ENCODE measurements around the gene OTX2.

The OTX2 gene

DNA sequence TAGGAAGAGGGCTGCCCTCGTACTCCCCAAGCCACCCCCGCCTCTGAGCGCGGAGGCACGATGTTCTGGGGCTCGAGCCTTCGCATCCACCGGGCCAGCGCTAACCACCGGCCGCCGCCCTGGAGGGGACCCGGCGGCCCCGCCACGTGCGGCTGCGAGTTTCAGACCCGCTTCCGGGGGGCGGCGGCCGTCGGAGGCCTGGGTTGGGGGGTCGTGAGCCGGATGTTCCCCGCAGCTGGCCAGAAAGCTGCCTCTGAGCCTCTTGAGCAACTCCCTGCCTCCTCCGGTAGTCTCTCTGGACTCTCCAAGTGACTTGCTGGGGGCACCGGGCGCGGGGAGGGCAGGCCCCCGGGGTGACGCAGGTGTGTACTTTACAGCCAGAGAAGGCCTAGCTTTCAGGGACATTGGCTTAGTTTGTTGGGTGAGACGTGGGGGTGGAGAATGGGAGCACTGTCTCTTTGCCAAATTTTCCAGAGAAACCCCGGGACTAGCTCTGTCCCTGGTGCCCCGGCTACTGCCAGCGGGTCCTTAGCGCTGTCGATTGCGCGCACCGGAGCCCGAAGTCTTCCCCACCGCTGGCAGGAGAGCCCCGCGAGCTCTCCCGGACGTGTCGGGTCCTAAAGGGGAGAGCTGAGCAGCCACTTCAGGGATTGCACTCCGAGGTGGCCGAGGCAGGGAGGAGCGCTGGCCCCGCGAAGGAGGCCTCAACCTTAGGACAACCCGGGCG, 15.6 kb downstream of the OTX2 start:
- DNase-seq = no peak

DNA sequence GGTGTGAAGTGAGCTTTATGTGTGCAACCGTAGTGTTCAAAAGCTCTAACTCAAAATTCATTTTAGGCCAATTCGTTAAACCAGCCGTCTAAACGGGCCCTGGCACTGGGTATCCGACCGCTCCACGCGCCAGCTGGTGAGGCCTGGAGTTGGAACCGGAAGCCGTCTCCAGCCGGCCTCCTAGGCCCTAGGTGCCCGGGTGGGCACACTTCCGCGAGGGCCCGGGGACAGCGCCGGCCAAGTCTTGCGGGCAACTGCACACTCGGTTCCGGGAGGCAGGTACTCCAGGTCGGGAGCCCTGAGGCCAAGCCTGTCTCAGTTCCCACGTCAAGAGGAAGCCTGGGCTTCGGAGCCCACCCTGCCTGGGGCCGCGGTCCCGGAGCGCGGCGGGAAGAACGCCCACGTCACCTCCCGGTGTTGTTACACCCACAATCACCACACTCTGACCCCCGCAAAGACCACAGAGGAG, 16.2 kb downstream of the OTX2 start:
- no peak for DNase-seq

DNA sequence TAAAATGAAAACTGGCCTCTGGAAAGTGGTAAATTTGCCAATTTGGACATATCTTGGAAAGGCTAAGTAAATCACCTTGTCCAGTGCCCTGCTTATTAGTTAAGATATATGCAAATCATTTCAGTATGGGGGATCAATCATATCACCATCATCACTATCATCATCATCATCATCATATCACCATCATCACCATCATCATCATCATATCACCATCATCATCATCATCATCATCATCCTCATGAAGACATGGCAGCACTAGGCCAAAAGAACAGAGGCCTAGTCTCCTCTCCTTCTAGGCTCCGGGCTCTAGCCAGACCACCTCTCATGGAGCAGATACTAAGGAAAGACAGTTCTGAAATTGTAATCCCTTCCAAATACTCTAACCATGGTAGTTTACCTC, 20.3 kb downstream of the OTX2 start:
- no peak for DNase-seq

DNA sequence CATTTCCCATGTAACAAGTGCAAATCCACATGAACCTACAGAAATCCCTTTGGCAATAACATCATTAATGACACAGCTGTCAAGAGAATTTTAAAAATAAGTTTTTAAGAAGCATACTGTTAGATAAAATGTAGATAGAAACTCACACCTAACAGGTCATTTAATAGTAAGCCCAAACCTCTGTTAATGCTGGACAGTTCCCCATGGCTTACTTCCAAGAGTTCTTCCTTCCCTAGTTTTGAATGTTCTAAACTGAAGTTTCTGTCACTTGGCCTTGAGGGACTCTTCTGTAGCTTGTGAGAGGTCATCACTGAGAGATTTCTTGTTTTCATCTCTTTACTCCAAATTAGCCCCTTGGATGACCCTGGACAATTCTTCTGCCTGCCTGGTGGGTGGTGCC, 22.7 kb downstream of the OTX2 start:
- no peak for DNase-seq

DNA sequence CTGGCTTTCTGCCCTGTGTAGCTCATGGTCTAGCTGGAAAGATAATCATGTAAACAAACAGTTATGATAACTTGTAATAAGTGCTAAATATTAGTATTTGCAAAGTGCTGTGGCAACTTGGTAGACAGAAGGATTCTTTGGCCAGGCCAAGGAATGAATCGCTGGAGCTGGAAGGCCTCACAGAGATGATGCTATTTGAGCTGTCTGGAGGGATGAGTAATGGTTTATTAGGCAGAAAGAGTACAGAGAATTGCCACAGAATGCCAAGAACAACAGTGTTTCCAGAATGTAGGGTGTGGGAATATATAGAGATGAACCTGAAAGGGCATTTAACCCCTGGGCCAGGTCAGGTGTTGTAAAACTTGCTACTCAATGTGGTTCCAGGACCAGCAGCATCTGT, 27.6 kb downstream of the OTX2 start:
- no peak for DNase-seq

DNA sequence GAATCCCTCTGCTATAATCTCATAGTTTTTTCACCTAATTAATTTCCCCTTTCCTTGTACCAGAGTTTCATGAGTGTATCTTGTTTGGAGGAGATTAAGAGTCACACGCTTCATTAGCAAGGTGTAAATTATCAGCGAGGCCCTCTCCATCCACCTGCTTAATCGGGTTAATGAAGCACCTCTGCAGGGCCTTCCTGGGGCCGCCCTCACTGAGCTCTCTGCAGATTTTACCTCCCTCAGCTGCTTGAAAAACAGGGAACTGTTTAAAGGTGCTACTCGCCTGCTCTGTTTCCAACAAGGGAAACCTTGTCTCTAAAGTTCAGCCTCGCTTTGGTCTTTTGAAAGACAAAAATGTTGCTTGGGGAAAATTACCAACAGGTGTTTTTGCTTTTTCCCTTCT, 35.8 kb downstream of the OTX2 start:
- DNase-seq = no peak

DNA sequence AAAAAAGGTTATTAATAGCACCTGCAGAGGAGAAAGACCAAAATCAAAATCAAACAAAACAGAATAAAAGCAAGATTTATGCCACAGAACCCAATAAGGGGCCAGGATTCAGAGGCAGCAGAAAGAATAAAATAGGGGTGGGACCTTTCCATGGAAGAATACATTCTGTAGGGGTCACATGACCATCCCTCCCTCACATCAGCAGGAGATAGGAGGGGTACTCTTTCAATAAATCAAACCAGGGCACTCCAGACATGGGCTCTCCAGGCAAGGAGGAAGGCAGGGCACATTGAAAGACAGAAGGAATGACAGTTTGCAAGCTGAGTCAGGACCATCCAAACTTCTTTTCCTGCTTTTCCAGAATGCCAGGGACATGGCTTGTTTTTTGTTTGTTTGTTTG, 39.8 kb downstream of the OTX2 start:
- no peak for DNase-seq

DNA sequence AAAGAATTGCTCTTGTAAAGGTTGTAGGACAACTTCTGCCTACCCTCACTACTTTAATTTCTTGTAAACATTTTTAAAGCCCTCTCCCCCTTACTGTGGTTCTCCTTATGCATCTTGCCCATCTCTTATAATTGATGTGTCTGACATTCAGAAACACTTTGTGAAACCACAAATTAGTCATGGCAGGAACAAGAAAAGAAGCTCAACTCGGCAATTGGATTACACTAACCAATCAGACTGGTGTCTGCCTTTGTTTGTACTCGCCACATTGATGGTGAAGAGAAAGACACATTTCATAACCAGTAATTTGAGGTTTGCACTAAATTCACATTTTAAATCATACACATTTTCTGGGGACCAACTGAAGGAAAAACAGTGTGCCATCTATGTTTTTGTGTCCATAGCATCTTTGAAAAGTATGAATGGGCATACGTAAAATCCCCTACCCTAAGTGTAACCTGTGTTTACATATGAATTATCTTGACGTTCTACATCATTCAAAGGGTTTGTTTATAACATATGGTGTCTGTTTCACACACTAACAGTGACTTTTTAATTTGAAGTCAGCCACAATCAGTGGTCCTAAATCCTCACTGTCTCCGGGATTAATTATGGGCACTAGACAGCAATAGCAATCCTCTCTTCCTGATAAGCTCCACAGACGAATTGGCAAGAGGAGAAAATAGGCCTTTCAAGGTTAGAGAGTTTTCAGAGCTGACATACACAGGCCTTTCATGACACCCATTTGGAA, 49.9 kb downstream of the OTX2 start:
- no peak for DNase-seq

DNA sequence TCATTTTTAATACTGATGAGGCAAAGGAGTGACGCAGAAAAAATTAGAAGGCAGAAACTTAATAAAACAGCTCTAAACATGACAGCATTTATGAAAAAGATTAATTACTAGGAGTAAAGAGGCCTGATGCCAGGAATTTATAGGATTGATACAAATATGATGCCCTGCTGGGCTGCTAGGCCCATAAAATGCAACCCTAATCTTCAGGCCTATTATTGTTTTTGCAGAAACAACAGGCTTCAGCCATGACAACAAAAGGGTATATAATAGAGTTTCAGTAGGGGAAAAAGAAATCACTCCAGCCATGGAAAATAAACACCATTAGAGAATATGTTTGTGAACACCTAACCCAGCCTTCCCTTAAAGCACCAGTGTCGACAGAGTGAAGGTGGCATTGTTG, 50.6 kb downstream of the OTX2 start:
- DNase-seq = no peak

DNA sequence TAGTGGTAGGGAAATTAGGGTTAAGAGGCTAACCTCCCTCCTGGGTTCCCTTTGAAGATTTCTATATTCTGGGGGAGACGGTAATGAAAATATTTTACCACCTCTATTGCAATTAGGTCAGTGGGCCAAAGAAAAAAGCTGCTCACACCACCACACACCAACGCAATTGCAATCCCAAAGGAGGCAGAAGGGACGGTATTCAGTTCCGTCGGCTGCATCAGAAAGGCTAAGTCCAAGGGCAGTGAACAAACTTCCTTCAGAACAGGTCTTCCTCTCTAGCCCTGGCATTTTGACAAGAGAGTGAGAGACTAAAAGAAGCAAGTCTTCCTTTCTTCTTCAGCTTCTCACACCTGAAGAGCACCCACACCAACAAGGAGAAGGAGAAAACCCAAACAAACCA, 51.2 kb downstream of the OTX2 start:
- no peak for DNase-seq

DNA sequence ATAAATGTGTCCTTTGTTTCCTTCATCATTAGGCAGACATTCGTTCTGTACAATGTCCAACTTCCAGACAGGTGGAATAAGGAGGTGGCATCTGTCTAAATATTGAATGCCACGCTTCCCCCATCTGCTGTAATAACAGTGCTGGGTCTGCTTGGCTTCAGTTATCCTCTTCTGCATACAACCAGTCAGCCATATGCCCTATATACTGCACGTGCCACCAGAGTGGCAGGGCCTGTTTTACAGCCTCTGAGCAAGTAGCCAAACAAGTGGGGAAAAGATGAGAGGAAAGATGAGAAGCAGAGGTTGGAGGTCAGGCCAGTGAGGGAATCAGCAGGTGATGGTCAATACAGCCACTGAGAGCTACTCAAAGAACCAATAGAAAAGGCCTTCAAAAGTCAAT, 55.4 kb downstream of the OTX2 start:
- no peak for DNase-seq

DNA sequence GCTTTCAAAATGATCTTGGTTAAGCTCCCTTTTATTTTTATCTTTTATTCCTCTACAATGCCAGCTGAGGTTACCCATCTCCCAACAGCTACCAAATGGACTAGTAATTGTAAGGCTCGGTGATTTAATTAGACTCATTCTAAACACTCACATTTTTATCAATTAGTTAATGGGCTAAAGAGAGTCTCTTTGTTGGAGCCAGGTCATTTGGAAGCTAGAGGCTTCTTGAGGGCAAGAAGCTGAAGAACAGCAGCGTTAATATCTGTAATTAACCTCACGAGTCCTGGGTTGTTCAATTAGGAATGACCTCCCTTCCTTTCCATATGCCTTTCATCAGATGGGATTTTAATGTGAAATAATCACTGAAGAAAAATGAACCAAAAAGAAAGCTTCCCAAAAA, 56.9 kb downstream of the OTX2 start:
- no peak for DNase-seq

DNA sequence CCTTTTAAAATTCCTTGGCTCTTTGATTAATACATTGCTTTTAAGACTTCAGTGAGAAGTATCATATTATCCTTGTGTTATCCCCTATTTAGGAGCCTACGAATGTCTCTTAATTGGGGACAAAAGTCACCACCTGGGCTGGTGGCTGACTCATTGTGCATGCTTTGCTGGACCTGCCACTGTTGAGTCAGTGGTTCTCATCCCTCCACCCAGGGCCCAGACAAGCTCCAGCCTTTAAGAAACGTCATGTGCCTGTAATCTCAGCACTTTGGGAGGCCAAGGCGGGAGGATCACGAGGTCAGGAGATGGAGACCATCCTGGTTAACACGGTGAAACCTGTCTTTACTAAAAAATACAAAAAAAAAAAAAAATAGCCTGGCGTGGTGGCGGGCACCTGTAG, 57.9 kb downstream of the OTX2 start:
- no peak for DNase-seq

DNA sequence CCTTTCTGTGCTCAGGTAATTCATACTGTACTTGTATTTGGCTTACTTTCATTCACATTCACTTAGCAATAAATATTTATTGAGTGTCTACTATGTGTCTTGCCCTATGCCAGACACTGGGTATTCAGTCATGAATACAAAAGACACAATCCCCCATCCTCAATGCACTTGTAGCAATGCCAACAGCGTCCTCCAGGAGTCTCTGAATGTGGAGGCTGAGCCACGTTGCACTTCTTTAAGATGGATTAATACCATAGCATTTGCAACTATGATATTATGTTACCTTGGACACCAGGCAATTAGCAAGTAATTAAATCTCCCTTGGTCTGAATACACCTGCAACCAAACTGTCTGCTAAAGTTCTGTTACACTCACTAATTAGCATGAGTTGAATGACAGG, 58.8 kb downstream of the OTX2 start:
- DNase-seq = no peak
